Activated CD8-positive, alpha-beta T cell treated with anti-CD3 and anti-CD28 coated beads for 36 hours (primary cell): ENCODE results near the gene LMF1. TPM values are rescaled to one million over a fixed set of nuclear protein-coding genes. Genes with fewer than 3 reads are reported as not detected.

ENCODE experiments used
- ATAC-seq: fragments of 200-7000 bp; cut with Tn5 transposase; one replicate; pipeline ENCODE4 v1.10.0; 2021; ENCODE audit warnings: mild to moderate bottlenecking, moderate library complexity
- CTCF ChIA-PET: fragments of 350-600 bp; sonication (Branson Sonifier 250); formaldehyde crosslinking; loops from one replicate; lab custom pipeline; 2021; ENCODE audit warnings: antibody characterized with exemption; lab: Charles Lee
- POLR2A ChIA-PET: fragments of 350-600 bp; sonication (Branson Sonifier 250); formaldehyde crosslinking; loops from one replicate; lab custom pipeline; 2021; ENCODE audit warnings: antibody characterized with exemption; lab: Charles Lee
- DNase-seq: peaks from one replicate; pipeline ENCODE4 v3.0.0-alpha.2; 2020
- H3K27ac Mint-ChIP-seq: one replicate; pipeline ENCODE4 v1.8.0; 2021; ENCODE audit warnings: mild to moderate bottlenecking, mixed read lengths
- H3K27me3 Mint-ChIP-seq: one replicate; pipeline ENCODE4 v1.8.0; 2021; ENCODE audit warnings: mixed read lengths
- H3K36me3 Mint-ChIP-seq: one replicate; pipeline ENCODE4 v1.8.0; 2021; ENCODE audit warnings: low read depth, mixed read lengths
- H3K4me1 Mint-ChIP-seq: one replicate; pipeline ENCODE4 v1.8.0; 2021; ENCODE audit warnings: low read depth, mixed read lengths
- H3K4me3 Mint-ChIP-seq: one replicate; pipeline ENCODE4 v1.8.0; 2021; ENCODE audit warnings: mild to moderate bottlenecking, moderate library complexity, mixed read lengths
- H3K9me3 Mint-ChIP-seq: one replicate; pipeline ENCODE4 v1.8.0; 2021; ENCODE audit warnings: mixed read lengths
- CTCF ChIP-seq: fragments of 200-600 bp; IDR thresholded peaks from one replicate; pipeline ENCODE4 v1.8.0; 2022; ENCODE audit warnings: antibody characterized with exemption, mild to moderate bottlenecking
- intact Hi-C: fragments of 100-400 bp; cut with micrococcal nuclease; formaldehyde crosslinking; loops from one replicate; pipeline ENCODE4 v1.10.0; 2022
- total RNA-seq, 2 experiments: library from RNA; stranded (reverse); gene quantifications; one replicate each; pipeline ENCODE4 v1.2.3, GENCODE V29; 2021

Gene LMF1
- total RNA-seq, 2 experiments from 2014 or later, result 8.7 to 9.7 TPM

DNA sequence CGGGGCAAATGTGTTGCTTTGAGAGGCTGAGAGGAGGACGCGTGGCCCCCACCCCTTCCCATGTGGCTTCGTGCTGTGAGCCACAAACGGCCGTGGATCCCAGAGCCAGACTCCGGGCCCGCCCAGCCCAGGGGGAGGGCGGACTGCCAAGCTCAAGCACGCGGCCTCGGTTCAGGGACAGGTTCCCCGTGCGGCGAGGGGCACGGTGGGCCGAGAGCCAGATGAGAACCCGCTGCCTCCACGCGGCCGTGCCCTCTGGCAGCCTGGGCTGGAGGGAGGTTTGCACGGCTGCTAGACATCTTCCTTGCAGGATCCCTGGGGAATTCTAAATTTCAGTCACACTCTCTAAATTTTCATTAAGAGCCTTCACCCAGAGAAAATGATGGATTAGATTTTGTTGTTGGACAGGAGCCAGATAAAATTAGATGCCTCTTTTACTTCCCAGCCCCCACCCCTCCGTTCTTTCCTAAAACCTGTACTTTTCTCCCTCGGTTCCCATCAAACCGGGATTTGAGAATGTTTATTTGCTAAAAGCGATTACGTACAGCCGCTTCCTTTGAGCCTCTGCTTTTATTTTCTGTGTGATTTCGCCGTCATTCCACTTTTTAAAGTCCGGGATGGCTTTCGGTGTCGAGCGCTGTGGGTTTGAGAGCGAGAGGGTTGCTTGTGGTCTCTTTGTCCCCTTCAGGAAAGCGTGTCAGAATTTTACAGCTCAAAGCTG, 145.3 kb downstream of the LMF1 start:
- TF ChIP-seq CTCF, result no peak
- Mint-ChIP-seq H3K36me3 (no peaks in the 10 kb centered on the region), H3K4me1 (peaks cover 2% of the 10 kb centered on the region), H3K27ac (no peak overlapping the region), H3K9me3 (no peaks in the 10 kb centered on the region), H3K27me3 (peaks cover 8% of the 10 kb centered on the region), H3K4me3 (no peak overlapping the region)
- POLR2A ChIA-PET, result interaction anchor here (0.8 kb wide), 1 partner anchor 10 kb away, joined by 3 read pairs; no protein-coding TSS in a partner anchor
- ATAC-seq, result no peak
- intact Hi-C loops, result no loop called here
- CTCF ChIA-PET, result no interaction called here
- DNase-seq, result no peak

DNA sequence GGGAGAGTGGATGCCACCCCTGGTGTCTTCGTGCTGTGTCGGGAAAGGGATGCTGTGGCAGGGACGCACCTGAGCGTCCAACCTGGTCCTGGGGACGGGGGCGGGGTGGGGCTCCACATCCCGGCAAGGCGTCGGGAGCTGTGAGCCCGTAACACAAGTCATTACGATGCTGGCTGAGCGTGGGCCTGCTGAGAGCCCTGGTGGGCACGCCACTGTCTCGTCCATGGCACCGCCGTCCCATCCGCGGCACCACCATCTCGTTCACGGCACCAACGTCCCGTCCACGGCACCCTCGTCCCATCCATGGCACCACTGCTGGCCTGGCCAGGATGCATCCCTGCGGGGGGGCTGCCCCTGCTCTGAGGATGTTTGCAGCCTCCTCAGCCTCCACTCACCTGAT, 146.2 kb downstream of the LMF1 start:
- Mint-ChIP-seq H3K4me1 (peaks cover 5% of the 10 kb centered on the region), H3K4me3 (no peak overlapping the region), H3K27me3 (peaks cover 7% of the 10 kb centered on the region), H3K9me3 (no peaks in the 10 kb centered on the region), H3K27ac (no peak overlapping the region), H3K36me3 (no peaks in the 10 kb centered on the region)
- DNase-seq (no peak), ATAC-seq (no peak)
- intact Hi-C loops, result no loop called here
- CTCF ChIA-PET, result no interaction called here
- no peak for TF ChIP-seq CTCF
- POLR2A ChIA-PET, result no interaction called here

DNA sequence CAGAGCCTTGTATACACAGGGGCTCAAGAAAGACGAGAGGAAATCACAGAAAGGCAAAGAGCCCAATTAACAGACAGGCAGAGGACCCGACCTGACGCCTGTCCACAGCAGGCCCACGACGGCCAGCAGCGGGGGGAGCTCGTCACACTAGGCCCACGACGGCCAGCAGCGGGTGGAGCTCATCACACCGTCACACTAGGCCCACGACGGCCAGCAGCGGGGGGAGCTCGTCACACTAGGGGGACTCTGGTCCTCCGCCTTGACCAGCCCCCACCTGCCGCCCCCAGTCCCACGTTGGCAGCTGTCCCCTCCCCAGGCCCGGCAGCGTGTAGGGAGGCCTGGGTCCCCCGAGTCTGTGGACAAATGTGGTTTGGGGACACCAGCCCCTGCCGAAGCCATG, 146.6 kb downstream of the LMF1 start:
- POLR2A ChIA-PET, result no interaction called here
- no peaks in the 10 kb centered on the region for H3K36me3 Mint-ChIP-seq
- peaks cover 6% of the 10 kb centered on the region for H3K4me1 Mint-ChIP-seq
- CTCF ChIA-PET, result no interaction called here
- H3K9me3 Mint-ChIP-seq, result no peaks in the 10 kb centered on the region
- no peak overlapping the region for H3K27ac Mint-ChIP-seq
- peaks cover 8% of the 10 kb centered on the region for H3K27me3 Mint-ChIP-seq
- no peak for TF ChIP-seq CTCF
- intact Hi-C loops, result no loop called here
- ATAC-seq (no peak), DNase-seq (no peak)
- H3K4me3 Mint-ChIP-seq, result no peak overlapping the region

DNA sequence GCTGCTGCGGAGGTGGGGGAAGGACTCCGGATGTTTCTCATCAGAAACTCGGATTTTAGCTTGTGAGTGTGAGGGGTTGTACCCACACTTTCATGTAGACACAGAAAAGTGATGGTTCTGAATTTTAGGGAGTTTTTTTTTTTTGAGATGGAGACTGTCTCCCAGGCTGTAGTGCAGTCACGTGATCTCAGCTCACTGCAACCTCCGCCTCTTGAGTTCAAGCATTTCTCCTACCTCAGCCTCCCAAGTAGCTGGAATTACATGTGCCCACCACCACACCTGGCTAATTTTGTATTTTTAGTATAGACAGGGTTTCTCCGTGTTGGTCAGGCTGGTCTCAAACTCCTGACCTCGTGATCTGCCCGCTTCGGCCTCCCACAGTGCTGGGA, 147.9 kb downstream of the LMF1 start:
- TF ChIP-seq CTCF, result no peak
- no peaks in the 10 kb centered on the region for H3K9me3 Mint-ChIP-seq
- intact Hi-C loops, result no loop called here
- no peak overlapping the region for H3K27ac Mint-ChIP-seq
- no peak for ATAC-seq
- POLR2A ChIA-PET, result no interaction called here
- H3K27me3 Mint-ChIP-seq, result peaks cover 8% of the 10 kb centered on the region
- no peaks in the 10 kb centered on the region for H3K36me3 Mint-ChIP-seq
- no peak for DNase-seq
- CTCF ChIA-PET, result no interaction called here
- peaks cover 6% of the 10 kb centered on the region for H3K4me1 Mint-ChIP-seq
- no peak overlapping the region for H3K4me3 Mint-ChIP-seq

- no peak for ATAC-seq
- Mint-ChIP-seq H3K36me3 (no peaks in the 10 kb centered on the region), H3K27me3 (peaks cover 8% of the 10 kb centered on the region), H3K4me1 (peaks cover 6% of the 10 kb centered on the region), H3K27ac (no peak overlapping the region), H3K4me3 (no peak overlapping the region), H3K9me3 (no peaks in the 10 kb centered on the region)
- DNase-seq, result no peak
- TF ChIP-seq CTCF, result no peak
- ChIA-PET POLR2A (interaction anchor here (0.6 kb wide), 1 partner anchor 315 kb away, joined by 3 read pairs; no protein-coding TSS in a partner anchor), CTCF (no interaction called here)
- intact Hi-C loops, result no loop called here
Measured at GRCh38 chr16:822174-822908, 148.4 kb downstream of the LMF1 start.
